Fibroblast of upper back skin (primary cell): ENCODE results near the gene OR8K3.

Source experiments
- DNase-seq: peaks from one replicate; pipeline ENCODE4 v3.0.0-alpha.2; 2013

OR8K3 gene

GRCh38 chr11:56314844-56315243 is at the start of gene OR8K3:
Gene OR8K3 (plus strand): TSS chr11:56315144. CDS start chr11:56318307, 3,163 bp downstream.
- no peak for DNase-seq

GRCh38 chr11:56271092-56271491 is 43.9 kb upstream of the OR8K3 start:
- no peak for DNase-seq

DNA sequence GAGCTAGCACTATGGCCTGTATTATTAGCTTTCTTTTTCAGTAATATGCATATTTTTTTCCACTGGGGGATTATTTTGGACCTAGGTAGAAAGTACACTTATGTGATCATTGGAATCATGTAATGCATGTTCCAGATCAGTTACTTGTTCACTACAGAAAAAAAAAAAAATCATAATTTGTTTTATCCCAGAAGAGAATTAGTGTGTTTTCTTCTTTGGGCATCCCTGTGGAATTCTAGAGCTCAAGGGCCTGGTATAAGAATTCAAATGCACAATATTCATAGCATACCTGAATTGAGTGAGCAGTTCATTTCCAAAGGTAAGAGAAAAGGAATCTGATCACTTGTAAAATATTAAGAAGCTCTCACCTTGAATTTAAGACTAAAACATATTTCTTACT is 41.1 kb upstream of the OR8K3 start, which contains the start of gene OR5T1:
Gene OR5T1 (plus strand): TSS at position 301 of the 400 bp plus-strand sequence. CDS start 1,485 bp downstream, outside the sequence.
- DNase-seq, result no peak

GRCh38 chr11:56292154-56292553 is 22.8 kb upstream of the OR8K3 start, which contains the start of gene OR8H1:
Gene OR8H1 (minus strand): TSS chr11:56292254. CDS start chr11:56291062, 1,192 bp downstream.
- DNase-seq, result no peak

- DNase-seq, result no peak
Measured at GRCh38 chr11:56296898-56297297, 18.0 kb upstream of the OR8K3 start.

GRCh38 chr11:56307836-56308235 is 7.1 kb upstream of the OR8K3 start:
- no peak for DNase-seq

GRCh38 chr11:56331861-56332491 is 17.0 kb downstream of the OR8K3 start:
- no peak for DNase-seq

- DNase-seq, result no peak
Measured at GRCh38 chr11:56333156-56333555, 18.2 kb downstream of the OR8K3 start.

- DNase-seq, result no peak
Measured at GRCh38 chr11:56340289-56340688, 25.3 kb downstream of the OR8K3 start.

GRCh38 chr11:56345739-56346138 is 30.8 kb downstream of the OR8K3 start, which contains the start of gene OR8K1:
Gene OR8K1 (plus strand): TSS chr11:56346039. CDS start chr11:56346039, 0 bp downstream.
- no peak for DNase-seq

DNA sequence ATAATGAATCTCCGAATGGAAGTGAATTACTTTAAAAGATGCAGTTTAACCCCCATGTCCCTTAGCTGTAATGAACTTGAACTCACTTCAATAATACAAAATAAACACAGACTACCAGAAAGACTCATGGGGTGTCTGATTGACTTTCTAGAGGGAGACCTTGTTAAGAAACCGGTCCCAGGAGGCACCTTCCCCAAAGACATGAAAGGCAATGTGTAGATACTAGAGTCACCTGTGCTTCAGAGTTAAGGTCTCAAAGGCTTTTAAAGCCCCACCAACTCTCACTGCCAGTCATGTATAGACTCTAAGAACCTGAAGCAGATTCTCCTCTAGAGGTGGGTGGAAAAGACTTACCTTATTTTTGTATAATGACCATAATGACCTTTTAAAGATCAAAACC is 39.0 kb downstream of the OR8K3 start, which contains the start of gene OR8J1:
Gene OR8J1 (plus strand): TSS at position 301 of the 400 bp plus-strand sequence. CDS start 5,956 bp downstream, outside the sequence.
- DNase-seq, result no peak
